Measurements from ENCODE around the gene IGFBPL1.

DNA sequence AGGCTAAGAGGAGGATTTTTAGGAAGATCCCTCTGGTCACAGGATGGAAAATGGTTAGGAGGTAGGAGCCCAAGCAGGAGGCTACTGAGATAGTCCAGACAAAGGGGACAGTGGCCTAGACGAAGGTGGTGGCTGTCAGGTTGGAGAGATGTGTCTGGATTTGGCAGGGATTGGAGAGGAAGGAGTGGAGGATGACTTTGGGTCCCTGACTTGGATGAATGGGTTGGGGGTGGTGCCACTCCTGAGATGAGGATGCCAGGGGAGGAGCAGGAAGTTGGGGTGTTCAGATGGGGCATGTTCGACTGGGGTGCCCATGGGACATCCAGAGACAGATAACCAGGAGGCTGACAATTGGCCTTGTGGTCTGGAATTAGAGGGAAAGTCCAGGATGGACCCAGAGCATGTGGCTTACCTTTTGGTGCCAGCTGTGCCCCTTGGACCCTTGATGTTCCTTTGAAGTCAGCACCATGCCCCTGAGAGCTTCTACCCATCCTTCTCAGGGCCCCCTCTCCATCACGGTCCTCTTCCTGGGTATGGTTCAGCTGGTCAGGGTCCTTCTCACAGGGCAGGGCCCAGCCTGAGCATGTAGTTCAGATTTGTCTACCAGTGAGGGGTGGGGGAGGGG lies 15.1 kb upstream of the IGFBPL1 start:
- TF ChIP-seq, protein P1, sequence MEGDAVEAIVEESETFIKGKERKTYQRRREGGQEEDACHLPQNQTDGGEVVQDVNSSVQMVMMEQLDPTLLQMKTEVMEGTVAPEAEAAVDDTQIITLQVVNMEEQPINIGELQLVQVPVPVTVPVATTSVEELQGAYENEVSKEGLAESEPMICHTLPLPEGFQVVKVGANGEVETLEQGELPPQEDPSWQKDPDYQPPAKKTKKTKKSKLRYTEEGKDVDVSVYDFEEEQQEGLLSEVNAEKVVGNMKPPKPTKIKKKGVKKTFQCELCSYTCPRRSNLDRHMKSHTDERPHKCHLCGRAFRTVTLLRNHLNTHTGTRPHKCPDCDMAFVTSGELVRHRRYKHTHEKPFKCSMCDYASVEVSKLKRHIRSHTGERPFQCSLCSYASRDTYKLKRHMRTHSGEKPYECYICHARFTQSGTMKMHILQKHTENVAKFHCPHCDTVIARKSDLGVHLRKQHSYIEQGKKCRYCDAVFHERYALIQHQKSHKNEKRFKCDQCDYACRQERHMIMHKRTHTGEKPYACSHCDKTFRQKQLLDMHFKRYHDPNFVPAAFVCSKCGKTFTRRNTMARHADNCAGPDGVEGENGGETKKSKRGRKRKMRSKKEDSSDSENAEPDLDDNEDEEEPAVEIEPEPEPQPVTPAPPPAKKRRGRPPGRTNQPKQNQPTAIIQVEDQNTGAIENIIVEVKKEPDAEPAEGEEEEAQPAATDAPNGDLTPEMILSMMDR (IDR thresholded peaks at IDR 0.05) = no peak
- TF ChIP-seq POLR2AphosphoS5 (IDR thresholded peaks at IDR 0.05; ENCODE audit: insufficient read depth in 1 of 2, low read depth in 1 of 2) = no peak
- TF ChIP-seq POLR2A (IDR thresholded peaks at IDR 0.05) = no peak

Data from vagina (tissue), 2 donors.